Osteoblast (primary cell): ENCODE data around the gene ERVW-1. TPM values are rescaled to one million over a fixed set of nuclear protein-coding genes. Genes with fewer than 3 reads are reported as not detected.
"Not testable (repeated sequence)": the region's sequence is repeated elsewhere in the genome, so short reads cannot be mapped to it uniquely, and the experiment has no call there.

Source experiments
- DNase-seq: peaks from one replicate; pipeline ENCODE4 v3.0.0; 2011; ENCODE audit warnings: low spot score, mixed read lengths; ENCODE audit not compliant: insufficient read length; ENCODE audit errors: missing footprints
- H2AFZ ChIP-seq: 2 replicates; pipeline ENCODE4 v1.6.0; 2011; ENCODE audit warnings: mild to moderate bottlenecking, low read length
- H3K27ac ChIP-seq: 2 replicates; pipeline ENCODE4 v1.5.1; 2011; ENCODE audit warnings: mild to moderate bottlenecking, low read depth, low read length, moderate library complexity
- H3K27me3 ChIP-seq: 2 replicates; pipeline ENCODE4 v1.6.0; 2012; ENCODE audit warnings: mild to moderate bottlenecking, control low read depth, inconsistent platforms, low read length, moderate library complexity; ENCODE audit not compliant: insufficient read depth
- H3K36me3 ChIP-seq: 2 replicates; pipeline ENCODE4 v1.5.1; 2011; ENCODE audit warnings: mild to moderate bottlenecking, low read length, control low read depth, moderate library complexity; ENCODE audit not compliant: insufficient read depth
- H3K4me1 ChIP-seq: 2 replicates; pipeline ENCODE4 v1.5.1; 2011; ENCODE audit warnings: mild to moderate bottlenecking, low read length, control low read depth, moderate library complexity; ENCODE audit not compliant: insufficient read depth
- H3K4me2 ChIP-seq: 2 replicates; pipeline ENCODE4 v1.6.0; 2011; ENCODE audit warnings: mild to moderate bottlenecking, low read length; ENCODE audit not compliant: insufficient read depth
- H3K4me3 ChIP-seq: fragments of 200-600 bp; sonication (generic); 3 replicates; pipeline ENCODE4 v1.5.1; 2012; ENCODE audit warnings: mild to moderate bottlenecking, low read length, inconsistent platforms; ENCODE audit not compliant: insufficient read depth
- H3K79me2 ChIP-seq: 2 replicates; pipeline ENCODE4 v1.6.0; 2012; ENCODE audit warnings: mild to moderate bottlenecking, low read length, control low read depth, inconsistent platforms; ENCODE audit not compliant: insufficient read depth
- H3K9me3 ChIP-seq: 2 replicates; pipeline ENCODE4 v1.5.1; 2011; ENCODE audit warnings: low read depth, low read length, control low read depth
- H4K20me1 ChIP-seq: 2 replicates; pipeline ENCODE4 v1.6.0; 2012; ENCODE audit warnings: mild to moderate bottlenecking, low read length, control low read depth; ENCODE audit not compliant: insufficient read depth
- total RNA-seq: library from RNA; depleted of rRNA; stranded (reverse); fragments of >200 nt; gene quantifications from 2 replicates; pipeline ENCODE4 v1.2.3, GENCODE V29; 2012
- TF ChIP-seq, protein P1 (sequence below): IDR thresholded peaks from 2 replicates; pipeline ENCODE4 v1.5.1; 2011; ENCODE audit warnings: mild to moderate bottlenecking, low read depth, low read length, moderate library complexity; ENCODE audit errors: extremely low read depth

Gene ERVW-1
- total RNA-seq, 1 donor = not detected

DNA sequence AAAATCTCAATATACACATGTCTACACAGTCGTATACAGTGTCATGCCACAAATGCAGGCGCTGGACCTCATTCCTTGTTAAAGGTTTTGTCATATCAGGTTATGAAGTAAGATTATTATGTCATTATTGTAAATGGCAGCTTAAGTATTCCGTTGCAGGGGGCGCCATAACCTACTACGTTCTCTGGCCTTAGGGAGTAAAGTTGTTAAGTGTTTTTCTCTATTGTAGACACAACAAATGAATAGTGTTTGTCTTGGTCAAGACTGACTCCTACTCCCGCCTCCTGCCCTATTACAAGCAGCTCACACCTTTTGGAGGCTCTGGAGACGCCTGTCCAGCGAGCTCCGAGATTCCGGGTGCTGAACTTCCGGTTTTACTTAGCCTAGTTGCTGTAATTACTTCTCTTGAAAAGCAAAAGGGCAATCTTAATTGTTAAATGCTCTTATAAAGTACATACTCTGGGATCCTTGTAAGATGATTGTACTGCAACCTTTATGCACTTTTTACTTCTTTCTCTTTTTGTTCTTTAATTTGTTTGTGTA is 29.5 kb downstream of the ERVW-1 start:
- H3K27me3 ChIP-seq = no peaks in the 10 kb centered on the region
- H3K4me1 ChIP-seq = peaks cover 7% of the 10 kb centered on the region
- peak overlapping the region; percentile 93 for H3K4me3 ChIP-seq
- H3K79me2 ChIP-seq = peaks cover 45% of the 10 kb centered on the region
- peak; percentile 88 for DNase-seq
- H3K4me2 ChIP-seq = peak overlapping the region; percentile 81
- H3K9me3 ChIP-seq = no peaks in the 10 kb centered on the region
- peaks cover 37% of the 10 kb centered on the region for H3K36me3 ChIP-seq
- H4K20me1 ChIP-seq = peaks cover 3% of the 10 kb centered on the region
- H2AFZ ChIP-seq = peak overlapping the region; percentile 64
- TF ChIP-seq, protein P1, sequence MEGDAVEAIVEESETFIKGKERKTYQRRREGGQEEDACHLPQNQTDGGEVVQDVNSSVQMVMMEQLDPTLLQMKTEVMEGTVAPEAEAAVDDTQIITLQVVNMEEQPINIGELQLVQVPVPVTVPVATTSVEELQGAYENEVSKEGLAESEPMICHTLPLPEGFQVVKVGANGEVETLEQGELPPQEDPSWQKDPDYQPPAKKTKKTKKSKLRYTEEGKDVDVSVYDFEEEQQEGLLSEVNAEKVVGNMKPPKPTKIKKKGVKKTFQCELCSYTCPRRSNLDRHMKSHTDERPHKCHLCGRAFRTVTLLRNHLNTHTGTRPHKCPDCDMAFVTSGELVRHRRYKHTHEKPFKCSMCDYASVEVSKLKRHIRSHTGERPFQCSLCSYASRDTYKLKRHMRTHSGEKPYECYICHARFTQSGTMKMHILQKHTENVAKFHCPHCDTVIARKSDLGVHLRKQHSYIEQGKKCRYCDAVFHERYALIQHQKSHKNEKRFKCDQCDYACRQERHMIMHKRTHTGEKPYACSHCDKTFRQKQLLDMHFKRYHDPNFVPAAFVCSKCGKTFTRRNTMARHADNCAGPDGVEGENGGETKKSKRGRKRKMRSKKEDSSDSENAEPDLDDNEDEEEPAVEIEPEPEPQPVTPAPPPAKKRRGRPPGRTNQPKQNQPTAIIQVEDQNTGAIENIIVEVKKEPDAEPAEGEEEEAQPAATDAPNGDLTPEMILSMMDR = peak; percentile 54
- H3K27ac ChIP-seq = peak overlapping the region; percentile 78

DNA sequence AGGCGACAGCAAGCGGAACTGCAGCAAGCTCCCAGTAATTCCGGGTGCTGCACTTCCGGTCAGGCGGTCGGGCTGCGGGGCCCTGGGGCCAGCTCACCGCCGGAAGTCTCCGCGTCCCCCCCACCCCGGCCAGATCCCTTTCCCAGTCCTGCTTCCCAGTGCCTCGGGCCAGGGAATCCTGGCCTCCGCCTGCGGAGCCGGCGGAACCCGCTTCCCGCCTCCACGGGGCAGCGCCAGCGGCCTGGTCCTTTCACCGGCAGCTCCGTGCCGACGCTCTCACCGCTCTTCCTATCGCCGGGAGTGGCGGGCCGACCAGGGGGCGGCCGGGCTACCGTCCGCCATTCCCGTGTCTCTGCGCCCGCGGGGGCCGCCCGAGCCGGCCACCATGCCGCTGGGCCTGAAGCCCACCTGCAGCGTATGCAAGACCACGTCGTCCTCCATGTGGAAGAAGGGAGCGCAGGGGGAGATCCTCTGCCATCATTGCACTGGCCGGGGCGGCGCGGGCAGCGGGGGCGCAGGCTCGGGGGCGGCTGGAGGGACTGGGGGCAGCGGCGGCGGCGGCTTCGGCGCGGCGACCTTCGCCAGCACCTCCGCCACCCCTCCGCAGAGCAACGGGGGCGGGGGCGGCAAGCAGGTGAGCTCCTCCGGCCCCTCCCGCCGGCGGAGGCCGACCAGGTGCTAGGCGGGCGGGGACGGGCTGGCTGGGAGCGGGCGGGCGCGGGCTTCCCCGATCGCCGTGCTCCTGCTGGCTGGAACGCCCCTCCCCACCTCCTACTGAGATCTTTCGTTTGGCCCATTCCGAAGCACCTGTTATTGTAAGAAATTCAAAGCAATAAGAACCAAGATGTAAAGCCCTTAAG is 30.2 kb downstream of the ERVW-1 start, which contains the start of gene GATAD1:
GATAD1 (plus strand) TSS at position 138 of the 860 bp plus-strand sequence; CDS start at position 386, 248 bp downstream.
- peak within 1 kb of the TSS; percentile 78 for H3K27ac ChIP-seq
- peaks cover 42% of the 10 kb centered on the region for H3K79me2 ChIP-seq
- peak within 1 kb of the TSS; percentile 86 for H2AFZ ChIP-seq
- peak within 1 kb of the TSS; percentile 93 for H3K4me3 ChIP-seq
- no peaks in the 10 kb centered on the region for H3K27me3 ChIP-seq
- peaks cover 3% of the 10 kb centered on the region for H4K20me1 ChIP-seq
- TF ChIP-seq, protein P1 = no peak
- peak; percentile 98 for DNase-seq
- H3K4me1 ChIP-seq = peaks cover 7% of the 10 kb centered on the region
- H3K4me2 ChIP-seq = peak within 1 kb of the TSS; percentile 81
- H3K9me3 ChIP-seq = no peaks in the 10 kb centered on the region
- peaks cover 30% of the 10 kb centered on the region for H3K36me3 ChIP-seq

DNA sequence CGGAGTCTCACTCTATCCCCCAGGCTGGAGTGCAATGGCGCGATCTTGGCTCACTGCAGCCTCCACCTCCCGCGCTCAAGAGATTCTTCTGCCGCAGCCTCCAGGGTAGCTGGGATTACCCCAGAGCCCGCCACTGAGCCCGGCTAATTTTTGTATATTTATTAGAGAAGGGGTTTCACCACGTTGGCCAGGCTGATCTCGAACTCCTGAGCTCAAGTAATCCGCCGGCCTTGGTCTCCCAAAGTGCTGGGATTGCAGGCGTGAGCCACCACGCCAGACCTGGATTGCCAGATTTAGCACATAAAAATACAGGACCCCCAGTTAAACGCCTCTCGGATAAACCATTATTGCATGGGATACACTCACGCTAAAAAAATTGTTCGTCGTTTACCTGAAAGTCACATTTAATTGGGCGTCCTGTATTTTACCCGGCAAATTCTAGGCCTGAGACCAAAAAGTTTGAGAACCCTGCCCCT is 30.8 kb downstream of the ERVW-1 start:
- H3K4me1 ChIP-seq = peaks cover 7% of the 10 kb centered on the region
- peak overlapping the region; percentile 93 for H3K4me3 ChIP-seq
- no peaks in the 10 kb centered on the region for H3K9me3 ChIP-seq
- no peak overlapping the region for H3K27ac ChIP-seq
- no peaks in the 10 kb centered on the region for H3K27me3 ChIP-seq
- peaks cover 23% of the 10 kb centered on the region for H3K36me3 ChIP-seq
- peak overlapping the region; percentile 76 for H2AFZ ChIP-seq
- TF ChIP-seq, protein P1 = peak; percentile 92
- H3K4me2 ChIP-seq = peak overlapping the region; percentile 81
- H4K20me1 ChIP-seq = no peaks in the 10 kb centered on the region
- DNase-seq = no peak
- peaks cover 37% of the 10 kb centered on the region for H3K79me2 ChIP-seq

DNA sequence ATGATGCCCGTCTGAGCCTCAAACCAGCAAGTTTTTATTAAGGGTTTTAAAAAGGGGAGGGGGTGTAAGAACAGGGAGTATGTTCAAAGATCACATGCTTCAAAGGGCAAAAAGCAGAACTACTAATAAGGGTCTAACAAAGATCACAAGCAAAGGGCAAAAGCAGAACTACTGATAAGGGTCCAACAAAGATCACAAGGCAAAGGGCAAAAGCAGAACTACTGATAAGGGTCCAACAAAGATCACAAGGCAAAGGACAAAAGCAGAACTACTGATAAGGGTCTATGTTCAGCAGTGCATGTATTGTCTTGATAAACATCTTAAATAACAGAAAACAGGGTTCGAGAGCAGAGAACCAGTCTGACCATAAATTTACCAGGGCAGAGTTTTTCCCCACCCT is 35.0 kb downstream of the ERVW-1 start:
- H3K4me1 ChIP-seq, H3K36me3 ChIP-seq, H2AFZ ChIP-seq, DNase-seq, H3K27me3 ChIP-seq, H3K27ac ChIP-seq, H3K4me2 ChIP-seq, H3K4me3 ChIP-seq, H4K20me1 ChIP-seq, H3K9me3 ChIP-seq, H3K79me2 ChIP-seq: not testable (repeated sequence)
